HEK293 (cell line): ENCODE results near the gene LEP.

ENCODE experiments used
- CTCF ChIA-PET: fragments of 350-600 bp; formaldehyde crosslinking; extraction: SDS; loops from one replicate; lab custom pipeline; 2021; ENCODE audit warnings: antibody characterized with exemption; lab: Yijun Ruan, JAX
- POLR2A ChIA-PET: fragments of 300-600 bp; formaldehyde crosslinking; extraction: SDS; loops from one replicate; lab custom pipeline; 2020; ENCODE audit warnings: antibody characterized with exemption, inconsistent platforms; lab: Yijun Ruan, JAX
- H3K27ac ChIP-seq: fragments of 200-500 bp; sonication (Bioruptor generic); 2 replicates; pipeline ENCODE4 v1.5.1; 2014; ENCODE audit warnings: low read depth, low read length, control low read depth, inconsistent platforms; ENCODE audit errors: extremely low read depth
- H3K36me3 ChIP-seq, 2 experiments: fragments of 200-500 bp in 1 of 2; sonication (Bioruptor generic) in 1 of 2; 1 replicate in 1 of 2; 2 replicates in 1 of 2; pipeline ENCODE4 v1.5.1; 2014 to 2017; ENCODE audit warnings: inconsistent platforms in 2 of 2, low read length in 2 of 2; ENCODE audit not compliant: control insufficient read depth in 2 of 2, insufficient read depth in 1 of 2
- H3K4me1 ChIP-seq: fragments of 200-500 bp; sonication (Bioruptor generic); 2 replicates; pipeline ENCODE4 v1.5.1; 2014; ENCODE audit warnings: mild to moderate bottlenecking, low read length, inconsistent platforms; ENCODE audit not compliant: control insufficient read depth, insufficient read depth
- H3K4me3 ChIP-seq: 2 replicates; pipeline ENCODE4 v1.5.1; 2011; ENCODE audit warnings: low read depth, mild to moderate bottlenecking, control low read depth, low read length, moderate library complexity
- H3K9me3 ChIP-seq: fragments of 200-500 bp; sonication (Bioruptor generic); 2 replicates; pipeline ENCODE4 v1.5.1; 2014; ENCODE audit warnings: low read depth, low read length, inconsistent platforms; ENCODE audit not compliant: control insufficient read depth, insufficient read depth
- BCL11B ChIP-seq: fragments of 450-650 bp; formaldehyde crosslinking; IDR thresholded peaks from 2 replicates; pipeline ENCODE4 v1.5.1; 2016; ENCODE audit warnings: low read depth, missing biosample characterization, missing genetic modification characterization
- FEZF1 ChIP-seq: fragments of 450-650 bp; formaldehyde crosslinking; IDR thresholded peaks from 2 replicates; pipeline ENCODE4 v1.5.1; 2016; ENCODE audit warnings: missing biosample characterization, missing genetic modification characterization
- INSM2 ChIP-seq: fragments of 450-650 bp; formaldehyde crosslinking; IDR thresholded peaks from 2 replicates; pipeline ENCODE4 v1.5.1; 2016; ENCODE audit warnings: missing biosample characterization, missing genetic modification characterization
- PBX3 ChIP-seq: sonication (generic); formaldehyde crosslinking; IDR thresholded peaks from 2 replicates; pipeline ENCODE4 v1.8.1; 2022; ENCODE audit warnings: mild to moderate bottlenecking, moderate library complexity, missing genetic modification reagents
- ZBTB11 ChIP-seq: fragments of 450-650 bp; formaldehyde crosslinking; conservative IDR thresholded peaks from 2 replicates; pipeline ENCODE4 v1.5.1; 2016; ENCODE audit warnings: low read depth, missing biosample characterization, missing genetic modification characterization
- ZBTB7A ChIP-seq: fragments of 450-650 bp; formaldehyde crosslinking; IDR thresholded peaks from 2 replicates; pipeline ENCODE4 v1.5.1; 2016; ENCODE audit warnings: low read depth, missing biosample characterization, missing genetic modification characterization
- ZNF211 ChIP-seq: fragments of 450-650 bp; formaldehyde crosslinking; IDR thresholded peaks from 2 replicates; pipeline ENCODE4 v1.5.1; 2016; ENCODE audit warnings: low read depth, missing biosample characterization, missing genetic modification characterization
- ZNF311 ChIP-seq: fragments of 450-650 bp; formaldehyde crosslinking; IDR thresholded peaks from 2 replicates; pipeline ENCODE4 v1.5.1; 2017; ENCODE audit warnings: missing biosample characterization, missing genetic modification characterization, borderline replicate concordance
- ZNF585B ChIP-seq: fragments of 450-650 bp; formaldehyde crosslinking; IDR thresholded peaks from 2 replicates; pipeline ENCODE4 v1.5.1; 2016; ENCODE audit warnings: missing biosample characterization, missing genetic modification characterization
- ZNF596 ChIP-seq: fragments of 450-650 bp; IDR thresholded peaks from 2 replicates; pipeline ENCODE4 v1.5.0; 2018; ENCODE audit warnings: missing biosample characterization, mild to moderate bottlenecking, missing genetic modification characterization, moderate library complexity
- ZNF610 ChIP-seq: fragments of 450-650 bp; formaldehyde crosslinking; IDR thresholded peaks from 2 replicates; pipeline ENCODE4 v1.5.1; 2016; ENCODE audit warnings: missing biosample characterization, missing genetic modification characterization, borderline replicate concordance
- ZNF658 ChIP-seq: fragments of 450-650 bp; formaldehyde crosslinking; IDR thresholded peaks from 2 replicates; pipeline ENCODE4; 2016; ENCODE audit warnings: missing biosample characterization, missing genetic modification characterization
- ZSCAN18 ChIP-seq: fragments of 450-650 bp; formaldehyde crosslinking; IDR thresholded peaks from 2 replicates; pipeline ENCODE4 v1.5.1; 2016; ENCODE audit warnings: missing biosample characterization, missing genetic modification characterization
- ZSCAN30 ChIP-seq: fragments of 450-650 bp; IDR thresholded peaks from 2 replicates; pipeline ENCODE4 v1.5.1; 2018; ENCODE audit warnings: missing biosample characterization, mild to moderate bottlenecking, missing genetic modification characterization, moderate library complexity
- ZSCAN4 ChIP-seq: fragments of 450-650 bp; formaldehyde crosslinking; IDR thresholded peaks from 2 replicates; pipeline ENCODE4 v1.5.1; 2017; ENCODE audit warnings: missing biosample characterization, missing genetic modification characterization

LEP gene

DNA sequence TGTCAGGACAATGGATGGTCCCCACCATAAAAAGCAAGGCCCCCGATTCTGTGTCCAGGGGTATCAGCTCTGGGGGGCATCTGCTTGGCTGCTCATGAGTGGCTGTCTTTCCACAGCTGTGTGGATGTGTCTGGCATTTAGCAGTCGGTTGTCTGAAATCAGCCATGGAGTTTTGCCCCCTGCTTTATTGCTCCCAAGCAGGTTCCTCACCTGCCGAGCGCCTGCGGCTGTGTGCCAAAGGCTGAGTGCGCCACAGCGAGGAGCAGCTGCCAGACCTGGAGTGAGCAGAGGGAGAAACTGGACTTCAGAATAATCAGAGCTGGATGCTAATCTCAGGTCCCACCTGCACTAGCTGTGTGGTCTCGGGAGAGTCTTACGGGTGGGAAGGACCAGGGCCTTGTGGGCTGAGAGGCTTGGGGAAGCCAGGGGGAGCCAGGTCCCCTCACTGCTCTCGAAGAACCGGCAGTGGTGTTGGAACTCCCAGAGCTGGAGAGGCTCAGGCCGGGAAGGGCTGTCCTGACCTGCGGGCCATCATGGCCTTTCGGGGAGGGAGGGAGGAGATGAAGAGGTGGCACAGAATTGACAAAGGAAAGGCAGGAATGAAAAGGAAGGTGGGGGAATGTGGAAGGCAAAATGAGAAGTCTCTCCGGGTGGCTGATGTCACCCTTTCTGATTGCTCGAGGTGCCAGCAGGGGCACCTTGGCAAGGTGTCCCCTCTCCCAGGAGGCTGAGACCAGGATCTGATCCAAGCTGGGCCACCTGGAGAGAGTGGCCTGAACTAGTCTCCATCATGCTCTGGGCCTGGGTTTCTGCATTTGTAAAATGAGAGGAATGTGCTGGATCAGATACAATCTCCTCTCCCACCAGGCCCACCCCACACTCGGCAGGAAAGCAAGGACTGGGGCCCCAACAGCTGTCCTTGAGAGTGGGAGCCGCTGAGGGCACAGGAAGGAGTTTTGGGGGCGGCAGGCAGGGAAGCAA lies 30.2 kb upstream of the LEP start:
- Histone ChIP-seq H3K4me3 (no peak overlapping the region), H3K27ac (no peak overlapping the region), H3K36me3 (no peaks in the 10 kb centered on the region), H3K4me1 (no peaks in the 10 kb centered on the region), H3K9me3 (no peaks in the 10 kb centered on the region)
- TF ChIP-seq ZSCAN4 (tag by site-specific recombination) (no peak), ZNF658 (tag by site-specific recombination) (no peak), FEZF1 (tag by site-specific recombination) (no peak), BCL11B (tag by site-specific recombination) (no peak), INSM2 (tag by site-specific recombination) (no peak), ZNF585B (tag by site-specific recombination) (no peak), ZSCAN18 (tag by site-specific recombination) (no peak), PBX3 (no peak), ZNF596 (no peak), ZSCAN30 (tag by site-specific recombination) (no peak), ZNF211 (tag by site-specific recombination) (no peak), ZBTB7A (tag by site-specific recombination) (no peak), ZBTB11 (tag by site-specific recombination) (no peak), ZNF311 (tag by site-specific recombination) (no peak), ZNF610 (tag by site-specific recombination) (no peak)
- ChIA-PET CTCF (interaction anchor here (0.6 to 7.2 kb wide), 10 partner anchors 10 to 507 kb away, joined by 3 to 148 read pairs (median 16); no protein-coding TSS in a partner anchor), POLR2A (no interaction called here)
